Dedifferentiated amniotic fluid mesenchymal stem cell (primary cell): ENCODE data around the gene SMIM7.
"Not testable (repeated sequence)": the region's sequence is repeated elsewhere in the genome, so short reads cannot be mapped to it uniquely, and the experiment has no call there.

Experiments used
- DNase-seq: peaks from one replicate; pipeline ENCODE4 v3.0.0-alpha.2; 2016; ENCODE audit errors: extremely low spot score

SMIM7 gene

DNA sequence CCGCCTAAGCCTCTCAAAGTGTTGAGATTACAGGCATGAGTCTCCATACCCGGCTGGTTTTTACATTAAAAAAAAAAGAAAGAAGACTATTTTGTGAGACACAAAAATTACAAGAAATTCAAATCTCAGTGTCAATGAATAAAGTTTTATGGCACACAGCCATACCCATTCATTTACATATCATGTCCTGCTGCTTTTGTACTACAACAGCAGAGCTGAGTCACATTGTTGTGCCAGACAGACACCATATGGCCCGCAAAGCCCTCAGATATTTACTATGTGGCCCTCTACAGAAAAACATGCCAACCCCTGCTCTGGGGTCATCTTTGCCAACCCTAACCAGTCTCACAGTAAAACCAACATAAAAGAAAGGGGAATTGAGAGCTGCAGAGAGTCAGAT, 5.3 kb downstream of the SMIM7 start:
- DNase-seq: no peak

GRCh38 chr19:16654140-16654539, 5.8 kb downstream of the SMIM7 start:
- DNase-seq: no peak

DNA sequence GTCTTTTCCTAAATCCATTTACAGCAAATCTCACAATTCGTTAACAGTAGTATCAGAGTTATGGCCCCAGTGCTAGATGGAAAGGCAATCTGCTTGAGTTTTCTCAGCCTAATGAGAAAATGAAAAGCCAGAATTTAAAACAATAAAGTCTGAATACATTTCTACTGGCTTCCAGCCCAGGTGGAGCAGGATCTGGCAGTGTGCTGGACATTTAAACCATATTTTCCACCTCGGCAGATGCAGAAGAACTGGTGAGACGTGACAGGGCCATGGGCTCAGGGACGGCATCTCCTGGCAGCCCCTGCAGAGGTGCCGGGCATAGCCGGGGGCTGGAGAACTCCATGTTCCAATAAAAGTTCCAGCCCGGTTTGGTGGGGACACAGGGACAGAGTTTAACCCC, 7.1 kb downstream of the SMIM7 start:
- no peak for DNase-seq

DNA sequence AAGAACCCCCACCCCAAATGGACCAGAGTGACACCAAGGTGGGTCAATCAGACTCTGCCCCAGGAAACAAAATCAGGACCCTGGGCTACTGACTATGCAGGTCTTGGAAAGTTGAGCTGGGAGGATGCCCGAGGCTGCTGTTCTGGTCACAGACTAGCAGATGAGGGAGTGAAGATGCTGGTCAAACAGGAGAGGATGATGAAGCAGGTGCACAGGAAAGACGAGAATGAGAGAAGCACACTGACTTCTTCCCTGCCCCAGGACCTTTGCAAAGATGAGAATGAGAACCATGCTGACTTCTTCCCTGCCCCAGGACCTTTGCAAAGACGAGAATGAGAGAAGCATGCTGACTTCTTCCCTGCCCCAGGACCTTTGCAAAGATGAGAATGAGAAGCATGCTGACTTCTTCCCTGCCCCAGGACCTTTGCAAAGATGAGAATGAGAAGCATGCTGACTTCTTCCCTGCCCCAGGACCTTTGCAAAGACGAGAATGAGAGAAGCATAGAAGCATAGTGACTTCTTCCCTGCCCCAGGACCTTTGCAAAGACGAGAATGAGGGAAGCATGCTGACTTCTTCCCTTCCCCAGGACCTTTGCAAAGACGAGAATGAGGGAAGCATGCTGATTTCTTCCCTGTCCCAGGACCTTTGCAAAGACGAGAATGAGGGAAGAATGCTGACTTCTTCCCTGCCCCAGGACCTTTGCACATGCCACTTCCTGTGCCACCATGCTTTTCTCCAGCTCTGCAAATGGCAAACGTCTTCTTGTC, 8.3 kb downstream of the SMIM7 start:
- DNase-seq: not testable (repeated sequence)

GRCh38 chr19:16650821-16651220, 9.1 kb downstream of the SMIM7 start:
- DNase-seq: no peak

DNA sequence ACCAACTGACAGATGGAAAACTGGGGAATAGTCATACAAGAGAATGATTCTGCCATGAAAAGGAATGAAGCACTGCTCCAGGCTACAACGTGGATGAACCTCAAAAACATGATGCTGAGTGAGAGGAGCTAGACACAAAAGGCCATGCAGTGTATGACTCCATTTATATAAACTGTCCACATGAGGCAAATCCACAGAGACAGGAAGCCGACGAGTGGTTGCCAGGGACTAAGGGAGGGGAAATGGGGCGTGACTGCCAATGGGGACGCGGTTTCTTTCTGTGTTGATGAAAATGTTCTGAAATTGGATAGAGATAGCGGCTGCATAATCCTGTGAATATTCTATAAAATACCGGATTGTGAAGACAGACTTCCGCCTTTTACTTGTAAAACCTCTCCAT, 10.2 kb downstream of the SMIM7 start:
- no peak for DNase-seq

- no peak for DNase-seq
These were observed 14.8 kb downstream of the SMIM7 start for GRCh38 chr19:16645140-16645539.

DNA sequence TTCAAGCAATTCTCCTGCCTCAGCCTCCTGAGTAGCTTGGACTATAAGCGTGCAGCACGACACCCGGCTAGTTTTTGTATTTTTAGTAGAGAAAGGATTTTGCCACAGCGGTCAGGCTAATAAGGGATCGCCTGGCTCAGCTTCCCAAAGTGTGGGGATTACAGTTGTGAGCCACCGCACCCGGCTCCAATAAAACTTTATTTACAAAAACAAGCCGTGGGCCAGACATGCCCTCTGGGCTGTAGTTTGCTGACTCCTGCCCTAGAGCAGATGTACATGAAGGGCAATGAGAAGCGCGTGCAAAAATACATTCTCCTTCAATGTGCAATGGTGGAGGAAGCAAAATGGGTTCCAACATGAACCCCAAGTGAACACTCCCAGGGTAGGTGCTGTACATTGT, 18.2 kb downstream of the SMIM7 start:
- no peak for DNase-seq

GRCh38 chr19:16640951-16641350, 19.0 kb downstream of the SMIM7 start:
- DNase-seq: no peak

DNA sequence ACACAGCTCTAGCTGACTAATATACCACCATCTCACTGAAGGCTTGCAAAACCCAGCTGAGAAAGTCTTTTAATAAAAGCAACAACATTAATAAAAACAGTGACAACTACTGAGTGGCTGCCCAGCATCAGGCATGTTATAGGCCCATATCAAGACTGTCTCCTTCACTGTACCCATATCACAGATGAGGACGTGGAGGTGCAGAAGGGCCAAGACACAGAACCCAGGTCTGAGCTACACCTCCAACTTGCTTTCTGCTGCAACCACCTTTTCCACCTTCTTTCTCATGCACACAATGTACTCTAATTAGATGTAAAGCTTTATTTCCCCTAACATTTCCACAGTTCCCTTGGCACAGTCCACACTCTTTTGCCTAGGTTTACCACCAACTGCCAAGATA, 21.3 kb downstream of the SMIM7 start:
- no peak for DNase-seq

DNA sequence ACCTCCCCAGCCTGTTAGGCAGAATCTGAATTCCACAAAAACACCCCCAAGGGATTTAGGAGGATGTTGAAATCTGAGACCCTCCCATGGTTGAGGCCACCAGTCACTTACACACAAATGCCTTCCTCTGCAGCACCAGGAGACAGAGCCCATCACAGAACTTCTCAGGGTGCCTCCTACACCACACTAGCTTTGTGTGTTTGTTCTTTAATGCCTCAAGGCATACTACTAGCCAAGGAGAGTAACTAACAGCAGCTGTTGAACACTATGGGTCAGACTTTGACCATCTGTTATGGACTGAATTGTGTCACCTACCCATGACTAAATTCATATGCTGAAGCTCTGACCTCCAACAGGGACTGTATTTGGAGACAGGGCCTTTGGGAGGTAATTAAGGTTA, 22.4 kb downstream of the SMIM7 start:
- no peak for DNase-seq

DNA sequence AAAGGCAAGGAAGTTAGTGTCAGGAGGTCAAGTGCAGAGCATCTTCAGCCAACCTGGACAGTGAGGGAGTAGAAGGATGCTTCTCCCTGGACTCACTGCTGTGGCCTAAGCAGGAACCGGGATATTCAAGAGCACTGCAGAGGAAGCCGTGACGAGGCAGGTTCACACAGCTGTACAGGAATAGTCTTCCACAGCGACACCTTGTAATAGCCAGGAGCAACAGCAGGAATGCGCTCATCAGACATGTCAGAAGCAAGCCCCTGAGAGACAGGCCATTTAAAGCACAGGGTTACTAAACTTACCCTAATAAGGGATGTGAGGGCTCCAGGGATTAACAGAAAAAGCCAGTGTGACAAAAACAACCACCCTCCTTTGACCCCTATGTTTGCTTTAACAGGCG, 28.5 kb downstream of the SMIM7 start:
- DNase-seq: no peak

- peak; percentile 20 for DNase-seq
These were observed 30.8 kb downstream of the SMIM7 start for GRCh38 chr19:16628984-16629691.

GRCh38 chr19:16628183-16628983, 31.6 kb downstream of the SMIM7 start, which contains the start of gene MED26:
TSS of gene MED26 (minus strand) at chr19:16628204. CDS start at chr19:16627943, 261 bp downstream.
- DNase-seq: peak; percentile 85

DNA sequence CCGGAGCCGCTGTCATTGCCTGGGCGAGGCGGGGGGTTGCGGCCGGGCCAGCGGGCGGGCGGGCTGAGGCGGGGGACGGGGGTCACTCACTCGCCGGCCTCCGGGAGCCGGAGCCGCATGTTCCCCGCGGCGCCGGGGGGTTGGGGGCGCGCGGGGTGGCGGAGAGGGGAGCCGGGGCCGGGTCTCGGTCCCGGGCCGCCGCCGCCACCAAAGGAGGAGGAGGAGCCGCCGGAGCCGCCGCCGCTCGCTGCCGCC, 32.1 kb downstream of the SMIM7 start:
- DNase-seq: no peak

DNA sequence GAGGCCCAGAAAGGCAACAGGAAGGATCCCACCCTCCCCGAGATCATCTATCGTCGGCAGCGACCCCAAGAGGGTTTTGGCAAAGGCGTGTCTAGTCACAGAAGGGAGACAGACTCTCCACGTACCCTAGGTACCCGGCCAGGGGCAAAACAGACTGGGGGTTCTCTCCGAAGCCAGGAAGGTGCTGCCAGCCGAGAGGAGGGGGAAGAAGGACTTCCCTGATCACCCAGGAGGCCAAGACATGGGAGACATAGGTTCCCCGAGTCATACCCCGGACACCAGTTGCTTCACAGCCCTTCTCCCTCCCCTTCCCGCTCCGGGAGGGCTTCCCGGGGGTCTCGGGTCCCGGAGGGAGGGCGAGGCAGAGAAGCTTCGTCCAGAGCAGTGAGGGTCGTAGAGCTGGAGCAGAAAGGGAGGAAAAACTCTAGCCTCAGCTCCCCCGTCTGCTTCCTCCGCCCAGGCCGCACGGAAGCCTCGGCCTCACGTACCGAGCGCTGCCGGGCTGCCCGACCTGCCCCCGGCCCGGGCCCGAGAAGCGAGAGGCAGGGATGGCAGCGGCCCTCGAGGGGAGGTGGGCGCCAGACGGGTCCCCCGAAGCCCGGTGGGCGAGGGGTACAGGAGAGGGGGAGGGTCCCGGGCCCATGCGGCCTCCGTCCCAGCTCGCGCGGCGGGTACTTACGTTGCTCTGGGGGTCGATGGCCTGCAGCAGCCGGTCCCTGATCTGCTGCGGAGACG, 32.6 kb downstream of the SMIM7 start:
- no peak for DNase-seq

DNA sequence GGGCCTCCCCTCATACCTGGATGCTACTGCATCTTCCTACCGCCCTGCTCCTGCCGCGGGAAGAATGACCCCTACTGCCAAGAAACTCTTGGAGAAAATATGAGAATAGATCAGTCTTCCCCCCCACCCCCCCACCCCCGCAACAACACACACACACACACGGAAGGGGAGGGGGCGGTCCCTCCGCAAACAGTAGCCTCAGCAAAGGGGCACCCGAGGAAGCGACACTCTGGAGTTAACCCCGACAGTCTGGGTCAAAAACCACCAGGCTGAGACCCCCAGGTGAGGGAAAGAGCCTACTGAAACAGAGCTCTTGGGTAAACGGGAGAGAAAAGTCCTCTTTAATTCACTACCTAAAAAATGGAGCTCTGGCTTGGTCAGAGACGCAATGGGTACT, 33.1 kb downstream of the SMIM7 start:
- DNase-seq: no peak

GRCh38 chr19:16625163-16625958, 34.6 kb downstream of the SMIM7 start:
- no peak for DNase-seq

DNA sequence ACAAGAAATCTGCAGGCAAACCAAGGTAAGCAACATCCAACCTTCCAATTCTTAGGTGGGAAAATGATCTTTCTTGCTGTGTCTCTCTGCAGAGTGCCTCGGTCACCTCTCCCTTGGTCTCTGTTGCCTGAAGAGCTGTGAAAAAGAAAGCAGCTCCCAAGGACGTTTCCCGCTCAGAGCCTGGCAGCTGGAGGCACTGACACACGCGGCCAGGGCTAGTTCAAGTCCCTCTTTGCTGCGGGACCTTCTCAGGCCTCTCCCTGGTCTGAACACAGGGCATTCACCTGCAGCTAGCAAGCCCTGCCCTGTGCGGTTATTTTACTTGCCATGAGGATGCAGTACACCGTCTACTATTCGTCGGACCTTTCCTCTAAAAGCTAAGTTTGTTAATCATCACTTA, 35.7 kb downstream of the SMIM7 start:
- DNase-seq: no peak

- DNase-seq: no peak
These were observed 36.4 kb downstream of the SMIM7 start for GRCh38 chr19:16623576-16623975.

DNA sequence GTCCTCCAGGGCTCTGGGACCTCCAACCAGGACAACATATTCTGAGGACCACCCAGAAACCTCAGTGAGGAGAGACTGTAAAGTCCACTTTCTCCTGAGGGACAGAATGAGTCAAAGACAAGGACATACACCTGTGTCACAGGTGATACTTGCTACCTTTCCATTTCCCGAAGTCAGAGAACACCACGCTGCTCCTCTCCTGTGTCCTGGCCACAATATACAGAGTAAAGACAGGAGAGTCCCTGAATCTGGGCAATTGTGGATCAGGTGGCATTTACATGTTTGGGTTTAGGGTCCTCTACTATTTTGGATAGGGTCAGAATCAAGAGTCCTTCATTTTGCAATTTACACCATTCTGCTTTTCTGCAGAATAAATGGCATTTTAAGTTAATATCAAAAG, 36.9 kb downstream of the SMIM7 start:
- DNase-seq: no peak
